ENCODE data around the gene ACAA1. TPM values are rescaled to one million over a fixed set of nuclear protein-coding genes. Genes with fewer than 3 reads are reported as not detected.
"Not testable (repeated sequence)": the region's sequence is repeated elsewhere in the genome, so short reads cannot be mapped to it uniquely, and the experiment has no call there.

Gene ACAA1
- total and polyA plus RNA-seq, 2 experiments from 2014 or later, result 141 to 250 TPM

GRCh38 chr3:38094999-38095398 lies 41.9 kb downstream of the ACAA1 start:
- H3K4me2 ChIP-seq, result no peak overlapping the region
- no peaks in the 10 kb centered on the region for H3K9me2 ChIP-seq (replicated peaks; ENCODE audit: insufficient read depth)
- no peak overlapping the region for H2AFZ ChIP-seq
- no peak for DNase-seq (ENCODE audit: low spot score)
- H4K20me1 ChIP-seq (ENCODE audit: insufficient read depth, poor library complexity, severe bottlenecking), result no peaks in the 10 kb centered on the region
- H3K79me2 ChIP-seq, result no peaks in the 10 kb centered on the region
- WGBS (ENCODE audit: low lambda C conversion rate, missing lambda C conversion rate), result 82% methylated on average over 3 of the region's 3 CpGs
- no peak overlapping the region for H3K4me3 ChIP-seq
- no peak for TF ChIP-seq EZH2 (IDR thresholded peaks at IDR 0.05; ENCODE audit: borderline replicate concordance)
- TF ChIP-seq EZH2phosphoT487 (IDR thresholded peaks at IDR 0.05; ENCODE audit: low read depth, severe bottlenecking, unreplicated experiment), result no peak
- no peak for TF ChIP-seq CTCF (IDR thresholded peaks at IDR 0.05; ENCODE audit: poor library complexity)
- no peaks in the 10 kb centered on the region for H3K9me3 ChIP-seq (ENCODE audit: low read depth)
- H3K36me3 ChIP-seq (replicated peaks; ENCODE audit: insufficient read depth, low read depth), result no peaks in the 10 kb centered on the region
- peaks cover 4% of the 10 kb centered on the region for H3K27me3 ChIP-seq
- H3K4me1 ChIP-seq (ENCODE audit: insufficient read depth), result no peaks in the 10 kb centered on the region
- H3K27ac ChIP-seq, result no peak overlapping the region

- H3K36me3 ChIP-seq (replicated peaks; ENCODE audit: insufficient read depth, low read depth), result no peaks in the 10 kb centered on the region
- DNase-seq (ENCODE audit: low spot score), result no peak
- H3K27ac ChIP-seq, result no peak overlapping the region
- peaks cover 4% of the 10 kb centered on the region for H3K27me3 ChIP-seq
- no peaks in the 10 kb centered on the region for H4K20me1 ChIP-seq (ENCODE audit: insufficient read depth, poor library complexity, severe bottlenecking)
- H3K4me1 ChIP-seq (ENCODE audit: insufficient read depth), result no peaks in the 10 kb centered on the region
- WGBS (ENCODE audit: low lambda C conversion rate, missing lambda C conversion rate), result 93% methylated on average over 3 of the region's 3 CpGs
- TF ChIP-seq EZH2phosphoT487 (IDR thresholded peaks at IDR 0.05; ENCODE audit: low read depth, severe bottlenecking, unreplicated experiment), result no peak
- TF ChIP-seq EZH2 (IDR thresholded peaks at IDR 0.05; ENCODE audit: borderline replicate concordance), result no peak
- TF ChIP-seq CTCF (IDR thresholded peaks at IDR 0.05; ENCODE audit: poor library complexity), result no peak
- no peaks in the 10 kb centered on the region for H3K9me3 ChIP-seq (ENCODE audit: low read depth)
- H3K9me2 ChIP-seq (replicated peaks; ENCODE audit: insufficient read depth), result no peaks in the 10 kb centered on the region
- no peak overlapping the region for H3K4me2 ChIP-seq
- no peaks in the 10 kb centered on the region for H3K79me2 ChIP-seq
- no peak overlapping the region for H3K4me3 ChIP-seq
- no peak overlapping the region for H2AFZ ChIP-seq
These were observed 46.5 kb downstream of the ACAA1 start for GRCh38 chr3:38090453-38090852.

GRCh38 chr3:38089163-38089562 lies 47.8 kb downstream of the ACAA1 start:
- peaks cover 4% of the 10 kb centered on the region for H3K27me3 ChIP-seq
- no peak overlapping the region for H2AFZ ChIP-seq
- TF ChIP-seq EZH2phosphoT487 (IDR thresholded peaks at IDR 0.05; ENCODE audit: low read depth, severe bottlenecking, unreplicated experiment), result no peak
- H4K20me1 ChIP-seq (ENCODE audit: insufficient read depth, poor library complexity, severe bottlenecking), result no peaks in the 10 kb centered on the region
- no peaks in the 10 kb centered on the region for H3K9me3 ChIP-seq (ENCODE audit: low read depth)
- H3K4me1 ChIP-seq (ENCODE audit: insufficient read depth), result no peaks in the 10 kb centered on the region
- no peak overlapping the region for H3K4me2 ChIP-seq
- no peaks in the 10 kb centered on the region for H3K79me2 ChIP-seq
- no peaks in the 10 kb centered on the region for H3K9me2 ChIP-seq (replicated peaks; ENCODE audit: insufficient read depth)
- DNase-seq (ENCODE audit: low spot score), result no peak
- WGBS (ENCODE audit: low lambda C conversion rate, missing lambda C conversion rate), result 92% methylated on average over 2 of the region's 2 CpGs
- H3K4me3 ChIP-seq, result no peak overlapping the region
- H3K36me3 ChIP-seq (replicated peaks; ENCODE audit: insufficient read depth, low read depth), result no peaks in the 10 kb centered on the region
- H3K27ac ChIP-seq, result no peak overlapping the region

- 89% methylated on average over 11 of the region's 11 CpGs for WGBS (ENCODE audit: low lambda C conversion rate, missing lambda C conversion rate)
- TF ChIP-seq EZH2phosphoT487 (IDR thresholded peaks at IDR 0.05; ENCODE audit: low read depth, severe bottlenecking, unreplicated experiment), result no peak
- no peak for TF ChIP-seq CTCF (IDR thresholded peaks at IDR 0.05; ENCODE audit: poor library complexity)
- TF ChIP-seq EZH2 (IDR thresholded peaks at IDR 0.05; ENCODE audit: borderline replicate concordance), result no peak
- DNase-seq (ENCODE audit: low spot score), result no peak
- Histone ChIP-seq H3K36me3 (replicated peaks; ENCODE audit: insufficient read depth, low read depth) (no peaks in the 10 kb centered on the region), H3K4me2 (no peak overlapping the region), H3K27ac (no peak overlapping the region), H3K9me3 (ENCODE audit: low read depth) (no peaks in the 10 kb centered on the region), H3K4me3 (no peak overlapping the region), H3K4me1 (ENCODE audit: insufficient read depth) (no peaks in the 10 kb centered on the region), H3K79me2 (no peaks in the 10 kb centered on the region), H4K20me1 (ENCODE audit: insufficient read depth, poor library complexity, severe bottlenecking) (no peaks in the 10 kb centered on the region), H2AFZ (no peak overlapping the region), H3K9me2 (replicated peaks; ENCODE audit: insufficient read depth) (no peaks in the 10 kb centered on the region), H3K27me3 (peaks cover 4% of the 10 kb centered on the region)
These were observed 48.5 kb downstream of the ACAA1 start for GRCh38 chr3:38088126-38089078.

- not testable (repeated sequence) for H3K27me3 ChIP-seq; H4K20me1 ChIP-seq (ENCODE audit: insufficient read depth, poor library complexity, severe bottlenecking); H3K4me2 ChIP-seq; H3K36me3 ChIP-seq (replicated peaks; ENCODE audit: insufficient read depth, low read depth); H3K4me1 ChIP-seq (ENCODE audit: insufficient read depth); H2AFZ ChIP-seq; DNase-seq (ENCODE audit: low spot score); H3K4me3 ChIP-seq; H3K79me2 ChIP-seq; H3K27ac ChIP-seq; H3K9me2 ChIP-seq (replicated peaks; ENCODE audit: insufficient read depth); H3K9me3 ChIP-seq (ENCODE audit: low read depth)
These were observed 49.6 kb downstream of the ACAA1 start for GRCh38 chr3:38087278-38087677.
